Uterus (tissue), 4 donors: ENCODE data around the gene CCM2. TPM values are rescaled to one million over a fixed set of nuclear protein-coding genes. Genes with fewer than 3 reads are reported as not detected.

ENCODE experiments used
- DNase-seq, 2 donors: peaks; one replicate each; pipeline ENCODE4 v3.0.0-alpha.2; 2019 to 2020
- H3K27ac ChIP-seq, 2 donors: fragments of 200-600 bp; sonication (generic); 1 replicate in 1 of 2; 2 replicates in 1 of 2; pipeline ENCODE4 v1.5.1; 2016 to 2018
- H3K27me3 ChIP-seq, 2 donors: fragments of 200-600 bp; sonication (generic); one replicate each; pipeline ENCODE4 v1.5.1; 2018 to 2019; ENCODE audit warnings: control low read depth in 1 of 2
- H3K36me3 ChIP-seq, 2 donors: fragments of 200-600 bp; sonication (generic); one replicate each; pipeline ENCODE4 v1.5.1; 2019; ENCODE audit warnings: control low read depth in 1 of 2
- H3K4me1 ChIP-seq, 2 donors: fragments of 200-600 bp; sonication (generic); one replicate each; pipeline ENCODE4 v1.5.1; 2018 to 2019; ENCODE audit warnings: control low read depth in 1 of 2
- H3K4me3 ChIP-seq, 2 donors: fragments of 200-600 bp; sonication (generic); 1 replicate in 1 of 2; 2 replicates in 1 of 2; pipeline ENCODE4 v1.5.1; 2018 to 2019; ENCODE audit warnings: mild to moderate bottlenecking in 1 of 2
- H3K9me3 ChIP-seq, 2 donors: fragments of 200-600 bp; sonication (generic); one replicate each; pipeline ENCODE4 v1.5.1; 2019; ENCODE audit warnings: control low read depth in 1 of 2
- POLR2A ChIP-seq, 2 donors: fragments of 450-650 bp; IDR thresholded peaks; one replicate each; pipeline ENCODE4 v1.6.1; 2016; ENCODE audit warnings: antibody characterized with exemption in 2 of 2, mild to moderate bottlenecking in 1 of 2, moderate library complexity in 1 of 2
- intact Hi-C: fragments of 100-400 bp; cut with DNase I; formaldehyde crosslinking; loops from one replicate; pipeline ENCODE4 v1.15.1; 2023; ENCODE audit warnings: low total_unique reads
- total RNA-seq, 4 donors: library from RNA; depleted of rRNA in 3 of 4; stranded (reverse); fragments of >200 nt in 3 of 4; gene quantifications; one replicate each; pipeline versions ENCODE4 v1.1.0 to v1.2.4, GENCODE V29; 2014 to 2023
- TF ChIP-seq, protein P1 (sequence below), 4 experiments: fragments of 200-600 bp in 2 of 4; fragments of 450-650 bp in 2 of 4; sonication (generic) in 2 of 4; IDR thresholded peaks; one replicate each; pipeline ENCODE4 v1.5.1; 2016 to 2019; ENCODE audit warnings: antibody characterized with exemption in 4 of 4, mild to moderate bottlenecking in 2 of 4, moderate library complexity in 1 of 4
- donor health status: DM: yes; HTN: yes; CAD: no.

Gene CCM2
- total RNA-seq, 4 donors from 2014 or later = 7.6 to 70.2 (median 33.6) TPM

DNA sequence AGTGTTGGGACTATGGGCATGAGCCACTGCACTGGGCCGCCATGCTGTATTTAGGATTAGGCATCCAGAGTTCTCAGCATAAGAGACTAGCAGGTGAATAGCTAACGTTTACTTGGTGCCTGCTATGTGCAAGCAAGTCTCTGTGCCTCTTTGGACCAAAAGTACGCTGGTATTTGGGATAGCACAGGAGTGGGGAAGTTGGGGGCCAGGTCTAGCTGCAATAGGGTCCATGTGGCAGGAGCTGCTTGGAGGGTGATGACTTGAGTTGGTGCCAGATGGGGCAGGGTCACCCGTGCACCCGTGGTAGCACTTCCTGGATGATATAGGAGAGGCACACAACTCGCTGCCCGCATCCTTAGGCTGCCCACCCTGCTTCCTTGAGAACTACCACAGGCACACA is 66.4 kb downstream of the CCM2 start:
- TF ChIP-seq, protein P1, sequence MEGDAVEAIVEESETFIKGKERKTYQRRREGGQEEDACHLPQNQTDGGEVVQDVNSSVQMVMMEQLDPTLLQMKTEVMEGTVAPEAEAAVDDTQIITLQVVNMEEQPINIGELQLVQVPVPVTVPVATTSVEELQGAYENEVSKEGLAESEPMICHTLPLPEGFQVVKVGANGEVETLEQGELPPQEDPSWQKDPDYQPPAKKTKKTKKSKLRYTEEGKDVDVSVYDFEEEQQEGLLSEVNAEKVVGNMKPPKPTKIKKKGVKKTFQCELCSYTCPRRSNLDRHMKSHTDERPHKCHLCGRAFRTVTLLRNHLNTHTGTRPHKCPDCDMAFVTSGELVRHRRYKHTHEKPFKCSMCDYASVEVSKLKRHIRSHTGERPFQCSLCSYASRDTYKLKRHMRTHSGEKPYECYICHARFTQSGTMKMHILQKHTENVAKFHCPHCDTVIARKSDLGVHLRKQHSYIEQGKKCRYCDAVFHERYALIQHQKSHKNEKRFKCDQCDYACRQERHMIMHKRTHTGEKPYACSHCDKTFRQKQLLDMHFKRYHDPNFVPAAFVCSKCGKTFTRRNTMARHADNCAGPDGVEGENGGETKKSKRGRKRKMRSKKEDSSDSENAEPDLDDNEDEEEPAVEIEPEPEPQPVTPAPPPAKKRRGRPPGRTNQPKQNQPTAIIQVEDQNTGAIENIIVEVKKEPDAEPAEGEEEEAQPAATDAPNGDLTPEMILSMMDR (IDR thresholded peaks at IDR 0.05) = no peak
- TF ChIP-seq POLR2A (IDR thresholded peaks at IDR 0.05) = no peak
- Histone ChIP-seq H3K4me1 (no peaks in the 10 kb centered on the region), H3K36me3 (no peaks in the 10 kb centered on the region), H3K27me3 (no peaks in the 10 kb centered on the region), H3K27ac (no peak overlapping the region), H3K9me3 (no peaks in the 10 kb centered on the region), H3K4me3 (no peak overlapping the region)
- no peak for DNase-seq
- intact Hi-C loops = no loop called here

GRCh38 chr7:45067582-45067981 is 67.6 kb downstream of the CCM2 start:
- DNase-seq = no peak
- no peak overlapping the region for H3K27ac ChIP-seq
- no peaks in the 10 kb centered on the region for H3K27me3 ChIP-seq
- intact Hi-C loops = no loop called here
- no peak overlapping the region for H3K4me3 ChIP-seq
- TF ChIP-seq, protein P1 (IDR thresholded peaks at IDR 0.05) = no peak
- no peak for TF ChIP-seq POLR2A (IDR thresholded peaks at IDR 0.05)
- no peaks in the 10 kb centered on the region for H3K4me1 ChIP-seq
- no peaks in the 10 kb centered on the region for H3K9me3 ChIP-seq
- H3K36me3 ChIP-seq = no peaks in the 10 kb centered on the region

GRCh38 chr7:45068236-45069023 is 68.4 kb downstream of the CCM2 start:
- Histone ChIP-seq H3K27me3 (no peaks in the 10 kb centered on the region), H3K9me3 (no peaks in the 10 kb centered on the region), H3K4me3 (no peak overlapping the region), H3K4me1 (no peaks in the 10 kb centered on the region), H3K36me3 (no peaks in the 10 kb centered on the region), H3K27ac (no peak overlapping the region)
- no peak for TF ChIP-seq POLR2A (IDR thresholded peaks at IDR 0.05)
- TF ChIP-seq, protein P1 (IDR thresholded peaks at IDR 0.05) = no peak
- intact Hi-C loops = no loop called here
- no peak for DNase-seq

DNA sequence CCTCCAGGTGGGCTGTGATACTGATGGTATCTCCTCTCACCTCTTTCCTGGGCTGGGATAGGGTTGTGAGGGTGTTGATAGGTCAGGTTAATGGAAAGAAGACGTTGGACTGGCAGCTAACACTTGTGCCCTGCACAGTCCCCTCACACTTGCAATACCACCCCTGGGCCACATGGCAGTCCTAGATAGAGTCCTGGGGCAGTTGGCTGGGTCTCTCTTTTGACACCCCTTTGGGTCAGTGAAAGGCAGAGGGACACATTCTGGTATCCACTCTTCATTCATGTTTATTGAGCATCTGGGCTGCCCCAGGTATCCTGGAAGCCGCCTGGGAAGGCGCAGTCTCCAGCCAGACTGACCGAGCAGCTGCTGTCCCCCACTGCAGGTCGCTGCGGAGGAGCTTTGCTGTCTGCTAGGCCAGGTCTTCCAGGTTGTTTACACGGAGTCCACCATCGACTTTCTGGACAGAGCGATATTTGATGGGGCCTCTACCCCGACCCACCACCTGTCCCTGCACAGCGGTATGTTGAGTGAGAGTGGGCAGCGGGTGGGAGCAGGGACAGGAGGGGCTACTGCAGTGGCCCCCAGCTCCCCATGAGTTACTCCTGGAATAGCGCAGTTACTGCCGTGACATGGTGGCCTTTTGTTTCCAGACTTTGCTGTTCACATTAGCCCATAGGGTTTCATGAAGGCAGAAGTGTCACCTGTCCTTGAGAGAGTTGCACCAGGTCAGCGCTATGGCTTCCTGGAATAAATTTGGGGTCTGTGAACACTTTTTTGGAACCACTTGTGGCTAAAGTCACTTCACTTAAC is 69.6 kb downstream of the CCM2 start:
- TF ChIP-seq, protein P1 (IDR thresholded peaks at IDR 0.05) = no peak
- TF ChIP-seq POLR2A (IDR thresholded peaks at IDR 0.05) = no peak
- Histone ChIP-seq H3K4me3 (no peak overlapping the region), H3K27me3 (no peaks in the 10 kb centered on the region), H3K27ac (no peak overlapping the region), H3K36me3 (no peaks in the 10 kb centered on the region), H3K4me1 (no peaks in the 10 kb centered on the region), H3K9me3 (no peaks in the 10 kb centered on the region)
- intact Hi-C loops = no loop called here
- DNase-seq = no peak

DNA sequence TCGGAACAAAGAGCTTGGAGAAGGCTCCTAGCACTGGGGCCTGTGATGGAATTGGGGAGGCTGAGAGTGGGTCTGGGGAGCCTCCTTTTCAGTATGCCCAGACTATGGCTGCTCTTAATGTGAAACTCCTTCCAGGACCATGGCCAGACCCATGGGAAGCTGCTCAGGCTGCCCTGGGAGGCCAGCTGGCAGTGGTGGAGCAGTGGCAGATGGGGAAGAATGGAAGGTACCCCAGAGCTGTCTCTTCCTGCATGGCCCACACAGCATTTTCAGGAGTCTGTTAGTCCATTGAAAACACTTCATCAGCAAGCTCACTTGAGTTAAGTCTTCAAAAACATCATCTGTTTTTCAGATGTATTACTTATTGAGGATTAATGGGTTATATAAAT is 70.2 kb downstream of the CCM2 start:
- intact Hi-C loops = no loop called here
- no peak for TF ChIP-seq POLR2A (IDR thresholded peaks at IDR 0.05)
- TF ChIP-seq, protein P1 (IDR thresholded peaks at IDR 0.05) = no peak
- Histone ChIP-seq H3K27me3 (no peaks in the 10 kb centered on the region), H3K4me1 (no peaks in the 10 kb centered on the region), H3K36me3 (no peaks in the 10 kb centered on the region), H3K4me3 (no peak overlapping the region), H3K27ac (no peak overlapping the region), H3K9me3 (no peaks in the 10 kb centered on the region)
- DNase-seq = no peak
